ENCODE data around the gene CFAP100.

GRCh38 chr3:126394179-126394976, at the start of gene CFAP100:
- no peak for TF ChIP-seq PBX3 (IDR thresholded peaks at IDR 0.05; ENCODE audit: insufficient replicate concordance, low read depth, low read length)
- TF ChIP-seq, protein P1, sequence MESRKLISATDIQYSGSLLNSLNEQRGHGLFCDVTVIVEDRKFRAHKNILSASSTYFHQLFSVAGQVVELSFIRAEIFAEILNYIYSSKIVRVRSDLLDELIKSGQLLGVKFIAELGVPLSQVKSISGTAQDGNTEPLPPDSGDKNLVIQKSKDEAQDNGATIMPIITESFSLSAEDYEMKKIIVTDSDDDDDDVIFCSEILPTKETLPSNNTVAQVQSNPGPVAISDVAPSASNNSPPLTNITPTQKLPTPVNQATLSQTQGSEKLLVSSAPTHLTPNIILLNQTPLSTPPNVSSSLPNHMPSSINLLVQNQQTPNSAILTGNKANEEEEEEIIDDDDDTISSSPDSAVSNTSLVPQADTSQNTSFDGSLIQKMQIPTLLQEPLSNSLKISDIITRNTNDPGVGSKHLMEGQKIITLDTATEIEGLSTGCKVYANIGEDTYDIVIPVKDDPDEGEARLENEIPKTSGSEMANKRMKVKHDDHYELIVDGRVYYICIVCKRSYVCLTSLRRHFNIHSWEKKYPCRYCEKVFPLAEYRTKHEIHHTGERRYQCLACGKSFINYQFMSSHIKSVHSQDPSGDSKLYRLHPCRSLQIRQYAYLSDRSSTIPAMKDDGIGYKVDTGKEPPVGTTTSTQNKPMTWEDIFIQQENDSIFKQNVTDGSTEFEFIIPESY (IDR thresholded peaks at IDR 0.05) = no peak
- TF ChIP-seq CTCF (IDR thresholded peaks at IDR 0.05 in 2 of 3, conservative IDR thresholded peaks at IDR 0.05 in 1 of 3; ENCODE audit: control insufficient read depth in 2 of 3, extremely low read depth in 1 of 3, insufficient read depth in 1 of 3, low read depth in 3 of 3, low read length in 3 of 3) = no peak
- TF ChIP-seq RAD21 (IDR thresholded peaks at IDR 0.05; ENCODE audit: insufficient read depth, low read depth, low read length) = no peak
- TF ChIP-seq RBBP5 (conservative IDR thresholded peaks at IDR 0.05) = no peak
- TF ChIP-seq GATAD2B (conservative IDR thresholded peaks at IDR 0.05; ENCODE audit: low read depth) = no peak
- no peak for TF ChIP-seq RCOR1 (conservative IDR thresholded peaks at IDR 0.05; ENCODE audit: low read depth, low read length)
- TF ChIP-seq KDM1A (IDR thresholded peaks at IDR 0.05; ENCODE audit: borderline replicate concordance) = no peak
- no peak for TF ChIP-seq ATF7 (IDR thresholded peaks at IDR 0.05; ENCODE audit: low read depth)
- TF ChIP-seq TARDBP (IDR thresholded peaks at IDR 0.05; ENCODE audit: borderline replicate concordance) = no peak

All from GM12878 (cell line).